Measurements from ENCODE around the gene ABCC3. TPM values are rescaled to one million over a fixed set of nuclear protein-coding genes. Genes with fewer than 3 reads are reported as not detected.

The ABCC3 gene
- total and polyA plus RNA-seq, 9 of the 15 experiments (the other 6 are each of a cell fraction or from before 2014, with no cell fraction given) = 0.03 to 1.6 (median 0.42) TPM; not detected in 5

DNA sequence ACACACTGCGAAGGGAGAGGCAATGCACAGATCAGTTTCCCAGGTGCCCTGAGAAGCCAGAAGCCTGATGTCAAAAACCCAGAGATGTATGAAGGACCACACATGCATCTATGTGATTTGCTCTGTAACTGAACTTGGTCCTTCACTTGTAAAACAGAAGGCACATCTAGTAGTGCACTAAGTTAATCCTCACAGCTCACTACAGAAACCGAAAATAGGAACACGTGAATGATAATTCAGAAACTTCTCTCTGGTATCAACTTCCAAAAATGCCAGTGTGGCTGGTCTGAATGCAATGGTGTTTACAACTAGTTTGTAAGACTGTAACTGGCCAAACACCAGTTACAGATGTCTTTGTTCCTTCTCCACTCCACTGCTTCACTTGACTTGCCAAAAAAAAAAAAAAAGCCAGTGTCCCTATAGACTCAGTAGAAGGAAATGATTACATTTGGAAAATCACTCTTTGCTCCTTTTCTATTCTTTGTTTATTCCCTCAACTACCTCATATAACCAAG is 61.7 kb downstream of the ABCC3 start (continued):
- TF ChIP-seq BCOR (IDR thresholded peaks at IDR 0.05) = no peak

- H3K4me1 ChIP-seq (replicated peaks in 1 of 2; ENCODE audit: control insufficient read depth in 2 of 2, insufficient read depth in 2 of 2, low read length in 2 of 2) = no peaks in the 10 kb centered on the region
- BruUV-seq (replicated peaks) = no TSS peak
- no peaks in the 10 kb centered on the region for H3K27me3 ChIP-seq (ENCODE audit: control insufficient read depth in 2 of 2, insufficient read depth in 2 of 2, low read length in 2 of 2)
- 0 out of 3 replicates have a peak, but pooled peaks cover 8% of the 10 kb centered on the region for H3K79me2 ChIP-seq (ENCODE audit: control insufficient read depth, insufficient read depth, low read length)
- H3K4me3 ChIP-seq = no peak overlapping the region
- in situ Hi-C loops (cut with MboI) = no loop called here
- WGBS (ENCODE audit: insufficient coverage, low coverage, missing lambda C conversion rate) = 94% methylated on average over 3 of the region's 3 CpGs
- ChIA-PET POLR2A (interaction anchor here (0.7 kb wide), 1 partner anchor 10 kb away, joined by 4 read pairs; no protein-coding TSS in a partner anchor), CTCF (ENCODE audit: low intra/inter-chr PET ratio) (no interaction called here)
- H3K36me3 ChIP-seq (ENCODE audit: control insufficient read depth, insufficient read depth, low read length) = peaks cover 84% of the 10 kb centered on the region
- H3K9me3 ChIP-seq (replicated peaks; ENCODE audit: control insufficient read depth, insufficient read depth, low read depth, low read length) = no peaks in the 10 kb centered on the region
- H3K9ac ChIP-seq (ENCODE audit: insufficient read depth in 1 of 2, low read depth in 2 of 2, low read length in 2 of 2) = no peak overlapping the region
- no peak overlapping the region for H2AFZ ChIP-seq (ENCODE audit: low read depth, low read length)
- H3K4me2 ChIP-seq (ENCODE audit: insufficient read depth, low read length) = no peak overlapping the region
- no peaks in the 10 kb centered on the region for H3K9me1 ChIP-seq (ENCODE audit: control insufficient read depth, insufficient read depth, low read length)
- H4K20me1 ChIP-seq (replicated peaks; ENCODE audit: control insufficient read depth, insufficient read depth, low read length) = no peaks in the 10 kb centered on the region
- DNase-seq (ENCODE audit: extremely low read depth in 1 of 4, low spot score in 3 of 4) (no peak), FAIRE-seq (no peak), ATAC-seq (no peak)
- H3K27ac ChIP-seq (ENCODE audit: extremely low read depth, low read depth, low read length) = no peak overlapping the region; the same call in 2 of the 3 replicates
- intact Hi-C loops (cut with micrococcal nuclease) = loop anchor here (5.0 kb wide), 2 partner anchors 70 to 215 kb away; no protein-coding TSS in a partner anchor
- no peak for TF ChIP-seq CREB5 (CRISPR knock-in tag; IDR thresholded peaks at IDR 0.05)
- no peak for TF ChIP-seq JUND (IDR thresholded peaks at IDR 0.05; ENCODE audit: borderline replicate concordance, low read depth, low read length)
- TF ChIP-seq JUND (tag; IDR thresholded peaks at IDR 0.05; ENCODE audit: borderline replicate concordance, low read depth, low read length) = no peak
- no peak for TF ChIP-seq CREB1 (IDR thresholded peaks at IDR 0.05)
- TF ChIP-seq CREB1 (CRISPR knock-in tag; IDR thresholded peaks at IDR 0.05) = no peak
- TF ChIP-seq, protein P1, sequence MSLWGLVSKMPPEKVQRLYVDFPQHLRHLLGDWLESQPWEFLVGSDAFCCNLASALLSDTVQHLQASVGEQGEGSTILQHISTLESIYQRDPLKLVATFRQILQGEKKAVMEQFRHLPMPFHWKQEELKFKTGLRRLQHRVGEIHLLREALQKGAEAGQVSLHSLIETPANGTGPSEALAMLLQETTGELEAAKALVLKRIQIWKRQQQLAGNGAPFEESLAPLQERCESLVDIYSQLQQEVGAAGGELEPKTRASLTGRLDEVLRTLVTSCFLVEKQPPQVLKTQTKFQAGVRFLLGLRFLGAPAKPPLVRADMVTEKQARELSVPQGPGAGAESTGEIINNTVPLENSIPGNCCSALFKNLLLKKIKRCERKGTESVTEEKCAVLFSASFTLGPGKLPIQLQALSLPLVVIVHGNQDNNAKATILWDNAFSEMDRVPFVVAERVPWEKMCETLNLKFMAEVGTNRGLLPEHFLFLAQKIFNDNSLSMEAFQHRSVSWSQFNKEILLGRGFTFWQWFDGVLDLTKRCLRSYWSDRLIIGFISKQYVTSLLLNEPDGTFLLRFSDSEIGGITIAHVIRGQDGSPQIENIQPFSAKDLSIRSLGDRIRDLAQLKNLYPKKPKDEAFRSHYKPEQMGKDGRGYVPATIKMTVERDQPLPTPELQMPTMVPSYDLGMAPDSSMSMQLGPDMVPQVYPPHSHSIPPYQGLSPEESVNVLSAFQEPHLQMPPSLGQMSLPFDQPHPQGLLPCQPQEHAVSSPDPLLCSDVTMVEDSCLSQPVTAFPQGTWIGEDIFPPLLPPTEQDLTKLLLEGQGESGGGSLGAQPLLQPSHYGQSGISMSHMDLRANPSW (CRISPR knock-in tag; IDR thresholded peaks at IDR 0.05) = no peak
- no peak for TF ChIP-seq ZNF3 (CRISPR knock-in tag; IDR thresholded peaks at IDR 0.05)
- TF ChIP-seq, protein P2, sequence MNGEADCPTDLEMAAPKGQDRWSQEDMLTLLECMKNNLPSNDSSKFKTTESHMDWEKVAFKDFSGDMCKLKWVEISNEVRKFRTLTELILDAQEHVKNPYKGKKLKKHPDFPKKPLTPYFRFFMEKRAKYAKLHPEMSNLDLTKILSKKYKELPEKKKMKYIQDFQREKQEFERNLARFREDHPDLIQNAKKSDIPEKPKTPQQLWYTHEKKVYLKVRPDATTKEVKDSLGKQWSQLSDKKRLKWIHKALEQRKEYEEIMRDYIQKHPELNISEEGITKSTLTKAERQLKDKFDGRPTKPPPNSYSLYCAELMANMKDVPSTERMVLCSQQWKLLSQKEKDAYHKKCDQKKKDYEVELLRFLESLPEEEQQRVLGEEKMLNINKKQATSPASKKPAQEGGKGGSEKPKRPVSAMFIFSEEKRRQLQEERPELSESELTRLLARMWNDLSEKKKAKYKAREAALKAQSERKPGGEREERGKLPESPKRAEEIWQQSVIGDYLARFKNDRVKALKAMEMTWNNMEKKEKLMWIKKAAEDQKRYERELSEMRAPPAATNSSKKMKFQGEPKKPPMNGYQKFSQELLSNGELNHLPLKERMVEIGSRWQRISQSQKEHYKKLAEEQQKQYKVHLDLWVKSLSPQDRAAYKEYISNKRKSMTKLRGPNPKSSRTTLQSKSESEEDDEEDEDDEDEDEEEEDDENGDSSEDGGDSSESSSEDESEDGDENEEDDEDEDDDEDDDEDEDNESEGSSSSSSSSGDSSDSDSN (IDR thresholded peaks at IDR 0.05; ENCODE audit: borderline replicate concordance in 1 of 2, low read depth in 2 of 2, low read length in 2 of 2) = no peak
- TF ChIP-seq ADNP (tag; IDR thresholded peaks at IDR 0.05) = no peak
- TF ChIP-seq, protein P3, sequence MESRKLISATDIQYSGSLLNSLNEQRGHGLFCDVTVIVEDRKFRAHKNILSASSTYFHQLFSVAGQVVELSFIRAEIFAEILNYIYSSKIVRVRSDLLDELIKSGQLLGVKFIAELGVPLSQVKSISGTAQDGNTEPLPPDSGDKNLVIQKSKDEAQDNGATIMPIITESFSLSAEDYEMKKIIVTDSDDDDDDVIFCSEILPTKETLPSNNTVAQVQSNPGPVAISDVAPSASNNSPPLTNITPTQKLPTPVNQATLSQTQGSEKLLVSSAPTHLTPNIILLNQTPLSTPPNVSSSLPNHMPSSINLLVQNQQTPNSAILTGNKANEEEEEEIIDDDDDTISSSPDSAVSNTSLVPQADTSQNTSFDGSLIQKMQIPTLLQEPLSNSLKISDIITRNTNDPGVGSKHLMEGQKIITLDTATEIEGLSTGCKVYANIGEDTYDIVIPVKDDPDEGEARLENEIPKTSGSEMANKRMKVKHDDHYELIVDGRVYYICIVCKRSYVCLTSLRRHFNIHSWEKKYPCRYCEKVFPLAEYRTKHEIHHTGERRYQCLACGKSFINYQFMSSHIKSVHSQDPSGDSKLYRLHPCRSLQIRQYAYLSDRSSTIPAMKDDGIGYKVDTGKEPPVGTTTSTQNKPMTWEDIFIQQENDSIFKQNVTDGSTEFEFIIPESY (CRISPR knock-in tag; IDR thresholded peaks at IDR 0.05) = no peak
- TF ChIP-seq TBP (optimal IDR thresholded peaks at IDR 0.05; ENCODE audit: low read depth, low read length) = no peak
Measured at GRCh38 chr17:50697062-50697461, 62.4 kb downstream of the ABCC3 start.
